GM12878 (cell line): ENCODE measurements around the gene TMEM132C. TPM values are rescaled to one million over a fixed set of nuclear protein-coding genes. Genes with fewer than 3 reads are reported as not detected.

ENCODE experiments used
- ATAC-seq: fragments of 200-7000 bp; cut with Tn5 transposase; 3 replicates; pipeline ENCODE4 v1.9.1; 2020; ENCODE audit warnings: mild to moderate bottlenecking, moderate library complexity
- BruUV-seq: library from RNA; stranded (reverse); fragments of 400-500 nt; replicated peaks from 2 replicates; lab custom pipeline; 2021; lab: Mats Ljungman, UMichigan
- CTCF ChIA-PET: fragments of 300-600 bp; sonication (Branson Sonifier 250); formaldehyde crosslinking; extraction: SDS; loops from one replicate; lab custom pipeline; 2021; ENCODE audit warnings: inconsistent platforms; lab: Yijun Ruan, JAX
- POLR2A ChIA-PET: fragments of 350-600 bp; formaldehyde crosslinking; extraction: SDS; loops from one replicate; lab custom pipeline; 2021; ENCODE audit warnings: inconsistent platforms; lab: Charles Lee
- RAD21 ChIA-PET: fragments of 300-600 bp; sonication (Branson Sonifier 250); formaldehyde crosslinking; loops from one replicate; lab custom pipeline; 2023; ENCODE audit warnings: antibody characterized with exemption; ENCODE audit not compliant: unreplicated experiment; lab: Charles Lee
- SMC1A ChIA-PET: fragments of 300-600 bp; sonication (Branson Sonifier 250); formaldehyde crosslinking; loops from one replicate; lab custom pipeline; 2023; ENCODE audit not compliant: unreplicated experiment, uncharacterized antibody; lab: Charles Lee
- DNase-seq: peaks from one replicate; pipeline ENCODE4 v3.0.0-alpha.2; 2011; ENCODE audit warnings: low read depth, low spot score
- FAIRE-seq: peaks from 3 replicates; lab custom pipeline; 2011; peaks lifted over from hg19 to GRCh38; lab: Jason Lieb, UNC
- H2AFZ ChIP-seq: 2 replicates; pipeline ENCODE4 v1.6.0; 2011; ENCODE audit warnings: low read depth, low read length, control low read depth; ENCODE audit not compliant: control insufficient read depth
- H3K27ac ChIP-seq: 2 replicates; pipeline ENCODE4 v1.5.1; 2011; ENCODE audit warnings: control low read depth; ENCODE audit not compliant: control insufficient read depth, insufficient read depth
- H3K27me3 ChIP-seq, 2 experiments: replicated peaks in 1 of 2; 2 replicates each; pipeline versions ENCODE4 v1.6.0 to v1.6.1; 2011; ENCODE audit warnings: low read length in 1 of 2; ENCODE audit not compliant: control insufficient read depth in 2 of 2, insufficient read depth in 2 of 2
- H3K36me3 ChIP-seq, 2 experiments: 2 replicates each; pipeline ENCODE4 v1.5.1; 2011; ENCODE audit warnings: low read length in 1 of 2; ENCODE audit not compliant: control insufficient read depth in 2 of 2, insufficient read depth in 2 of 2
- H3K4me1 ChIP-seq: 2 replicates; pipeline ENCODE4 v1.6.1; 2011; ENCODE audit warnings: mild to moderate bottlenecking, low read length, moderate library complexity, mixed read lengths; ENCODE audit not compliant: control insufficient read depth, insufficient read depth
- H3K4me2 ChIP-seq: 2 replicates; pipeline ENCODE4 v1.6.0; 2011; ENCODE audit warnings: control low read depth; ENCODE audit not compliant: control insufficient read depth, insufficient read depth
- H3K4me3 ChIP-seq: fragments of 200-600 bp; sonication (generic); 2 replicates; pipeline ENCODE4 v1.5.1; 2016
- H3K79me2 ChIP-seq: 2 replicates; pipeline ENCODE4 v1.6.0; 2011; ENCODE audit warnings: low read length; ENCODE audit not compliant: control insufficient read depth, insufficient read depth
- H3K9ac ChIP-seq: 2 replicates; pipeline ENCODE4 v1.8.0; 2011; ENCODE audit warnings: low read length, control low read depth, mixed read lengths; ENCODE audit not compliant: control insufficient read depth, insufficient read depth
- H3K9me3 ChIP-seq: replicated peaks from 3 replicates; pipeline ENCODE4 v1.5.1; 2011; ENCODE audit warnings: mild to moderate bottlenecking, low read length; ENCODE audit not compliant: control insufficient read depth, insufficient read depth
- H4K20me1 ChIP-seq: 2 replicates; pipeline ENCODE4 v1.6.0; 2011; ENCODE audit not compliant: control insufficient read depth, insufficient read depth
- CHD4 ChIP-seq: fragments of 200-600 bp; sonication (generic); IDR thresholded peaks from 2 replicates; pipeline ENCODE4 v1.6.1; 2016; ENCODE audit warnings: mild to moderate bottlenecking
- CREM ChIP-seq: IDR thresholded peaks from 2 replicates; pipeline ENCODE4 v1.6.1; 2014; ENCODE audit warnings: antibody characterized with exemption, low read depth
- CTCF ChIP-seq, 3 experiments: IDR thresholded peaks in 2 of 3; conservative IDR thresholded peaks in 1 of 3; 2 replicates each; pipeline ENCODE4 v1.5.1; 2011; ENCODE audit warnings: low read depth in 3 of 3, low read length in 3 of 3, mild to moderate bottlenecking in 3 of 3, control low read depth in 2 of 3, moderate library complexity in 2 of 3, inconsistent platforms in 1 of 3, mixed read lengths in 1 of 3; ENCODE audit not compliant: control insufficient read depth in 2 of 3, insufficient read depth in 1 of 3; ENCODE audit errors: extremely low read depth in 1 of 3
- EZH2 ChIP-seq: IDR thresholded peaks from 2 replicates; pipeline ENCODE4 v1.6.1; 2012; ENCODE audit warnings: low read depth, mild to moderate bottlenecking, control low read depth, inconsistent platforms, low read length, borderline replicate concordance; ENCODE audit not compliant: control insufficient read depth
- GATAD2B ChIP-seq: fragments of 450-650 bp; conservative IDR thresholded peaks from 2 replicates; pipeline ENCODE4 v1.6.1; 2017; ENCODE audit warnings: low read depth, mild to moderate bottlenecking, moderate library complexity
- MTA2 ChIP-seq: fragments of 450-650 bp; IDR thresholded peaks from 2 replicates; pipeline ENCODE4 v1.6.1; 2016; ENCODE audit warnings: low read depth, mild to moderate bottlenecking, moderate library complexity
- NBN ChIP-seq: fragments of 450-650 bp; IDR thresholded peaks from 2 replicates; pipeline ENCODE4 v1.6.1; 2016
- NFXL1 ChIP-seq: fragments of 450-650 bp; IDR thresholded peaks from 2 replicates; pipeline ENCODE4 v1.6.1; 2017; ENCODE audit warnings: antibody characterized with exemption, mild to moderate bottlenecking, borderline replicate concordance
- RELA ChIP-seq: fragments of 450-650 bp; IDR thresholded peaks from 2 replicates; pipeline ENCODE4 v1.8.0; 2014; ENCODE audit warnings: borderline replicate concordance; ENCODE audit not compliant: partially characterized antibody
- SIN3A ChIP-seq: IDR thresholded peaks from 2 replicates; pipeline ENCODE4 v1.6.1; 2012; ENCODE audit warnings: low read depth, low read length, improper control_type of control experiment
- SREBF1 ChIP-seq: IDR thresholded peaks from 2 replicates; pipeline ENCODE4 v1.6.1; 2012; ENCODE audit warnings: mild to moderate bottlenecking, low read length
- SRF ChIP-seq, 2 experiments: IDR thresholded peaks; 2 replicates each; pipeline ENCODE4 v1.6.1; 2011; ENCODE audit warnings: low read depth in 2 of 2, low read length in 2 of 2, mild to moderate bottlenecking in 1 of 2, moderate library complexity in 1 of 2
- ZNF592 ChIP-seq: fragments of 450-650 bp; IDR thresholded peaks from 2 replicates; pipeline ENCODE4 v1.6.1; 2017; ENCODE audit warnings: mild to moderate bottlenecking, moderate library complexity
- WGBS: methylation state at CpG from one replicate; pipeline ENCODE4 v1.1.6; 2016; ENCODE audit warnings: low lambda C conversion rate; ENCODE audit not compliant: insufficient replicate concordance, insufficient coverage; ENCODE audit errors: missing lambda C conversion rate; 5-methylcytosine and 5-hydroxymethylcytosine counted together
- in situ Hi-C: fragments of 300-500 bp; cut with MboI; formaldehyde crosslinking; loops from 9 replicates; pipeline ENCODE4 v1.14.3; 2018; ENCODE audit warnings: mixed read lengths
- intact Hi-C: fragments of 100-400 bp; cut with micrococcal nuclease; formaldehyde crosslinking; loops from one replicate; pipeline ENCODE4 v1.14.2; 2022; ENCODE audit not compliant: unreplicated experiment
- polyA plus RNA-seq, 11 experiments: library from polyadenylated mRNA; depleted of rRNA in 4 of 11; unstranded in 6 of 11; stranded (reverse) in 5 of 11; fragments of >200 nt; fragmentation: Nextera tagmentation in 4 of 11; fragmentation: Illumina TruSeq in 1 of 11; extraction: Ambion mirVana in 4 of 11; extraction: Trizol in 1 of 11; gene quantifications; 1 replicate in 1 of 11; 2 replicates in 10 of 11; pipeline versions ENCODE4 v1.2.1 to v1.2.3, GENCODE V29; 2011 to 2016; ENCODE audit warnings: inconsistent platforms in 2 of 11, missing spikeins in 2 of 11, low read depth in 1 of 11
- total RNA-seq, 4 experiments: library from RNA; depleted of rRNA in 3 of 4; stranded (reverse); fragments of >200 nt in 3 of 4; fragmentation: Illumina TruSeq in 1 of 4; extraction: Trizol in 1 of 4; gene quantifications; 2 replicates each; pipeline versions ENCODE4 v1.2.1 to v1.2.3, GENCODE V29; 2013 to 2021

Gene TMEM132C
- total and polyA plus RNA-seq, 10 of the 15 experiments (the other 5 are each of a cell fraction or from before 2014, with no cell fraction given), result not detected

- RAD21 ChIA-PET, result no interaction called here
- POLR2A ChIA-PET, result no interaction called here
- no TSS peak for BruUV-seq
- in situ Hi-C loops, result no loop called here
- SMC1A ChIA-PET, result no interaction called here
- CTCF ChIA-PET, result no interaction called here
- Histone ChIP-seq H4K20me1 (no peaks in the 10 kb centered on the region), H2AFZ (no peak overlapping the region), H3K4me3 (no peak overlapping the region), H3K9me3 (no peaks in the 10 kb centered on the region), H3K79me2 (no peaks in the 10 kb centered on the region), H3K4me1 (no peaks in the 10 kb centered on the region), H3K27me3 (no peaks in the 10 kb centered on the region), H3K9ac (no peak overlapping the region), H3K4me2 (no peak overlapping the region), H3K27ac (no peak overlapping the region), H3K36me3 (no peaks in the 10 kb centered on the region)
- FAIRE-seq (no peak), DNase-seq (no peak), ATAC-seq (no peak)
- WGBS, result 14% methylated on average over 7 of the region's 7 CpGs
- TF ChIP-seq RELA, result no peak
- no peak for TF ChIP-seq CTCF (IDR thresholded peaks at IDR 0.05 in 2 of 3, conservative IDR thresholded peaks at IDR 0.05 in 1 of 3; ENCODE audit: control insufficient read depth in 2 of 3, extremely low read depth in 1 of 3, insufficient read depth in 1 of 3, low read depth in 3 of 3, low read length in 3 of 3)
- no peak for TF ChIP-seq SREBF1
- no peak for TF ChIP-seq MTA2
- no peak for TF ChIP-seq CREM
- no peak for TF ChIP-seq NFXL1
- no peak for TF ChIP-seq CHD4
- TF ChIP-seq SIN3A, result no peak
- no peak for TF ChIP-seq GATAD2B
- TF ChIP-seq ZNF592, result no peak
- TF ChIP-seq EZH2, result no peak
- no peak for TF ChIP-seq SRF (IDR thresholded peaks at IDR 0.05; ENCODE audit: low read depth in 2 of 2, low read length in 2 of 2)
- TF ChIP-seq NBN, result no peak
- intact Hi-C loops, result no loop called here
These were observed 314.4 kb downstream of the TMEM132C start for GRCh38 chr12:128581321-128581761.
